Left lung (tissue), 4 donors: ENCODE measurements around the gene KRABD2.
A peak's percentile ranks its signal among the peaks of the same experiment; 100 is the strongest.

Experiments
- ATAC-seq: fragments of 200-7000 bp; cut with Tn5 transposase; one replicate; pipeline ENCODE4 v1.9.1; 2020; ENCODE audit warnings: moderate library complexity
- DNase-seq, 4 donors: peaks; one replicate each; pipeline ENCODE4 v3.0.0-alpha.2; 2013 to 2020
- H3K27ac ChIP-seq, 2 donors: fragments of 200-600 bp; sonication (generic) in 1 of 2; one replicate each; pipeline versions ENCODE4 v1.5.0 to v1.8.0; 2020 to 2021
- H3K27me3 ChIP-seq, 2 donors: fragments of 200-600 bp; sonication (generic) in 1 of 2; one replicate each; pipeline versions ENCODE4 v1.5.0 to v1.8.0; 2020 to 2021
- H3K36me3 ChIP-seq, 2 donors: fragments of 200-600 bp; sonication (generic) in 1 of 2; one replicate each; pipeline versions ENCODE4 v1.5.0 to v1.8.0; 2020 to 2021
- H3K4me1 ChIP-seq, 2 donors: fragments of 200-600 bp; one replicate each; pipeline ENCODE4 v1.8.0; 2021
- H3K4me3 ChIP-seq, 2 donors: fragments of 200-600 bp; sonication (generic) in 1 of 2; one replicate each; pipeline versions ENCODE4 v1.5.0 to v1.8.0; 2020 to 2021; ENCODE audit warnings: mild to moderate bottlenecking in 1 of 2
- H3K9me3 ChIP-seq, 2 donors: fragments of 200-600 bp; sonication (generic) in 1 of 2; one replicate each; pipeline versions ENCODE4 v1.5.0 to v1.8.0; 2020 to 2021
- CTCF ChIP-seq, 2 donors: fragments of 200-600 bp; sonication (generic) in 1 of 2; IDR thresholded peaks; one replicate each; pipeline versions ENCODE4 v1.5.0 to v1.8.0; 2021; ENCODE audit warnings: antibody characterized with exemption in 2 of 2
- intact Hi-C, 2 donors: fragments of 100-400 bp; cut with DNase I; formaldehyde crosslinking; loops; one replicate each; pipeline versions ENCODE4 v1.11.2 to v1.14.2; 2022
- donor health status: DM: no; HTN: yes; CAD: no.
- donor health status: DM: no; HTN: no; CAD: no.

KRABD2 gene

GRCh38 chr17:8387914-8388651 is 11.6 kb upstream of the KRABD2 start:
- Histone ChIP-seq H3K9me3 (no peaks in the 10 kb centered on the region), H3K4me3 (no peak overlapping the region), H3K36me3 (no peaks in the 10 kb centered on the region), H3K27me3 (peaks cover 0 to 10% of the 10 kb centered on the region in 2 donors), H3K27ac (no peak overlapping the region), H3K4me1 (peaks cover 9 to 22% of the 10 kb centered on the region in 2 donors)
- ATAC-seq, result no peak
- no peak for DNase-seq
- TF ChIP-seq CTCF (IDR thresholded peaks at IDR 0.05), result no peak
- intact Hi-C loops, result no loop called here

GRCh38 chr17:8386841-8387240 is 10.3 kb upstream of the KRABD2 start:
- ATAC-seq, result no peak
- Histone ChIP-seq H3K4me1 (peaks cover 13 to 28% of the 10 kb centered on the region in 2 donors), H3K4me3 (no peak overlapping the region), H3K27ac (no peak overlapping the region), H3K27me3 (no peaks in the 10 kb centered on the region), H3K36me3 (peaks cover 0 to 3% of the 10 kb centered on the region in 2 donors), H3K9me3 (no peaks in the 10 kb centered on the region)
- DNase-seq, result no peak
- intact Hi-C loops, result no loop called here
- TF ChIP-seq CTCF (IDR thresholded peaks at IDR 0.05), result no peak

- no peaks in the 10 kb centered on the region for H3K9me3 ChIP-seq
- H3K27me3 ChIP-seq, result no peaks in the 10 kb centered on the region
- H3K4me1 ChIP-seq, result peaks cover 33 to 47% of the 10 kb centered on the region in 2 donors
- peak overlapping the region in 1 of 2 donors; percentile 55 for H3K27ac ChIP-seq
- intact Hi-C loops, result no loop called here
- H3K4me3 ChIP-seq, result no peak overlapping the region
- no peak for ATAC-seq
- peaks cover 3 to 22% of the 10 kb centered on the region in 2 donors for H3K36me3 ChIP-seq
- DNase-seq, result no peak
- TF ChIP-seq CTCF (IDR thresholded peaks at IDR 0.05), result no peak
Observed at GRCh38 chr17:8384801-8385378, 8.4 kb upstream of the KRABD2 start.

GRCh38 chr17:8383143-8383822 is 6.8 kb upstream of the KRABD2 start, which contains the start of gene RPL26:
TSS of gene RPL26 (minus strand) at chr17:8383193. CDS start at chr17:8382310, 883 bp downstream.
- peak; percentile 97 for ATAC-seq
- TF ChIP-seq CTCF (IDR thresholded peaks at IDR 0.05), result peak; percentile 99 to 100
- intact Hi-C loops, result no loop called here

GRCh38 chr17:8382880-8383142 is 6.3 kb upstream of the KRABD2 start:
- H3K36me3 ChIP-seq, result peaks cover 3 to 43% of the 10 kb centered on the region in 2 donors
- no peaks in the 10 kb centered on the region for H3K27me3 ChIP-seq
- DNase-seq, result no peak
- peak; percentile 0 for ATAC-seq
- TF ChIP-seq CTCF (IDR thresholded peaks at IDR 0.05), result no peak
- peak overlapping the region; percentile 72 to 78 for H3K4me3 ChIP-seq
- intact Hi-C loops, result no loop called here
- H3K4me1 ChIP-seq, result peaks cover 33 to 60% of the 10 kb centered on the region in 2 donors
- peak overlapping the region; percentile 85 to 93 for H3K27ac ChIP-seq
- H3K9me3 ChIP-seq, result no peaks in the 10 kb centered on the region

More at GRCh38 chr17:8383143-8383822, 6.8 kb upstream of the KRABD2 start, which contains the start of gene RPL26:
- peak; percentile 96 to 99 (median 97) for DNase-seq
- Histone ChIP-seq H3K27ac (peak within 1 kb of the TSS; percentile 85 to 93), H3K4me3 (peak within 1 kb of the TSS; percentile 72 to 78), H3K36me3 (peaks cover 3 to 38% of the 10 kb centered on the region in 2 donors), H3K9me3 (no peaks in the 10 kb centered on the region), H3K27me3 (no peaks in the 10 kb centered on the region), H3K4me1 (peaks cover 33 to 60% of the 10 kb centered on the region in 2 donors)
